ENCODE results near the gene SEC23A. TPM values are rescaled to one million over a fixed set of nuclear protein-coding genes. Genes with fewer than 3 reads are reported as not detected.

SEC23A gene
- total and polyA plus RNA-seq, 2 of the 8 experiments (the other 6 are each of a cell fraction or from before 2014, with no cell fraction given): 30.9 to 58.2 TPM

GRCh38 chr14:39138440-39138839 is 35.4 kb upstream of the SEC23A start:
- ChIA-PET POLR2A (ENCODE audit: partially characterized antibody) (interaction anchor here (0.6 to 1.7 kb wide), 5 partner anchors 14 to 55 kb away, joined by 3 to 8 read pairs (median 4); partner anchors contain the start of gene TRAPPC6B), CTCF (ENCODE audit: partially characterized antibody) (interaction anchor here (0.6 kb wide), 1 partner anchor 112 kb away, joined by 3 read pairs; no protein-coding TSS in a partner anchor)
- H3K36me3 ChIP-seq (ENCODE audit: control insufficient read depth in 2 of 4, insufficient read depth in 4 of 4, low read length in 3 of 4): peaks cover 0 to 45% (median 15%) of the 10 kb centered on the region in 4 experiments; a peak in 5 of 8 replicates
- H3K27me3 ChIP-seq (replicated peaks in 1 of 4; ENCODE audit: control insufficient read depth in 3 of 4, extremely low read depth in 1 of 4, insufficient read depth in 3 of 4, low read length in 3 of 4): no peaks in the 10 kb centered on the region
- no peak overlapping the region for H4K91ac ChIP-seq (replicated peaks; ENCODE audit: insufficient read length, low read length)
- WGBS, 2 experiments (ENCODE audit: extremely low coverage in 1 of 2, insufficient coverage in 1 of 2, insufficient read length in 1 of 2, insufficient replicate concordance in 2 of 2, low coverage in 1 of 2, low lambda C conversion rate in 2 of 2, missing lambda C conversion rate in 1 of 2): 86% methylated on average over 1 of the region's 1 CpG; no CpG with 5 or more reads in 1 of the 2 experiments
- no peak overlapping the region for H2AFZ ChIP-seq (ENCODE audit: low read length)
- H3K4me2 ChIP-seq (ENCODE audit: insufficient read depth in 1 of 2, low read depth in 2 of 2, low read length in 2 of 2): no peak overlapping the region
- no peak overlapping the region for H2BK12ac ChIP-seq (ENCODE audit: low read depth, low read length)
- peaks cover 12% of the 10 kb centered on the region in 2 experiments for H3K9me3 ChIP-seq (ENCODE audit: insufficient read depth in 2 of 2, low read depth in 1 of 2, low read length in 1 of 2)
- no peaks in the 10 kb centered on the region for H3K79me2 ChIP-seq (ENCODE audit: control insufficient read depth in 1 of 2, insufficient read depth in 2 of 2, low read length in 2 of 2)
- H4K5ac ChIP-seq (ENCODE audit: insufficient read length, low read depth, low read length): no peak overlapping the region
- no peak overlapping the region for H2BK20ac ChIP-seq (ENCODE audit: low read length)
- H3K18ac ChIP-seq (ENCODE audit: extremely low read depth, low read length): no peak overlapping the region
- no peak overlapping the region for H4K8ac ChIP-seq (ENCODE audit: extremely low read depth, insufficient read depth, low read length)
- no peaks in the 10 kb centered on the region for H3K23me2 ChIP-seq (ENCODE audit: low read depth, low read length)
- no peak overlapping the region for H3K56ac ChIP-seq (replicated peaks; ENCODE audit: insufficient read length, low read depth, low read length)
- no peak overlapping the region for H3K27ac ChIP-seq (ENCODE audit: low read depth, low read length)
- FAIRE-seq: no peak
- no peak overlapping the region for H3K4ac ChIP-seq (replicated peaks; ENCODE audit: insufficient read length, low read depth, low read length)
- TF ChIP-seq CTBP2 (IDR thresholded peaks at IDR 0.05; ENCODE audit: borderline replicate concordance, insufficient read depth, insufficient read length, low read length): no peak
- TF ChIP-seq NRF1 (IDR thresholded peaks at IDR 0.05; ENCODE audit: low read depth, low read length): no peak
- TF ChIP-seq ATF3 (IDR thresholded peaks at IDR 0.05; ENCODE audit: insufficient read depth, low read depth, low read length): no peak
- TF ChIP-seq ASH2L (IDR thresholded peaks at IDR 0.05; ENCODE audit: low read length): no peak
- no peaks in the 10 kb centered on the region for H3K79me1 ChIP-seq (ENCODE audit: low read depth, low read length)
- no peak overlapping the region for H3K23ac ChIP-seq (ENCODE audit: insufficient read length)
- H3K4me3 ChIP-seq (ENCODE audit: extremely low read depth in 1 of 4, insufficient read depth in 2 of 4, low read depth in 3 of 4, low read length in 4 of 4): no peak overlapping the region
- H2BK5ac ChIP-seq (ENCODE audit: low read depth, low read length): no peak overlapping the region
- no peak overlapping the region for H2BK15ac ChIP-seq (ENCODE audit: low read length)
- H2AK5ac ChIP-seq (ENCODE audit: low read depth, low read length): no peak overlapping the region
- H3K9ac ChIP-seq (replicated peaks in 1 of 4; ENCODE audit: extremely low read depth in 1 of 4, low read depth in 3 of 4, low read length in 3 of 4): no peak overlapping the region
- no peak overlapping the region for H3K14ac ChIP-seq (ENCODE audit: insufficient read length)
- H3K4me1 ChIP-seq (replicated peaks in 1 of 4; ENCODE audit: control insufficient read depth in 3 of 4, insufficient read depth in 4 of 4, low read length in 3 of 4): peaks cover 0 to 3% (median 1%) of the 10 kb centered on the region in 4 experiments; a peak in 2 of 7 replicates
- no peak overlapping the region for H2BK120ac ChIP-seq (replicated peaks; ENCODE audit: low read depth, low read length)
- H4K20me1 ChIP-seq (replicated peaks in 1 of 2; ENCODE audit: control insufficient read depth in 1 of 2, insufficient read depth in 2 of 2, low read length in 2 of 2): peaks cover 0 to 2% of the 10 kb centered on the region in 2 experiments
- DNase-seq (ENCODE audit: low read depth in 1 of 2, low spot score in 2 of 2): no peak

Data from H1 (cell line).